ENCODE results near the gene CHAF1B.
"Not testable (repeated sequence)": the region's sequence is repeated elsewhere in the genome, so short reads cannot be mapped to it uniquely, and the experiment has no call there.

Gene CHAF1B

DNA sequence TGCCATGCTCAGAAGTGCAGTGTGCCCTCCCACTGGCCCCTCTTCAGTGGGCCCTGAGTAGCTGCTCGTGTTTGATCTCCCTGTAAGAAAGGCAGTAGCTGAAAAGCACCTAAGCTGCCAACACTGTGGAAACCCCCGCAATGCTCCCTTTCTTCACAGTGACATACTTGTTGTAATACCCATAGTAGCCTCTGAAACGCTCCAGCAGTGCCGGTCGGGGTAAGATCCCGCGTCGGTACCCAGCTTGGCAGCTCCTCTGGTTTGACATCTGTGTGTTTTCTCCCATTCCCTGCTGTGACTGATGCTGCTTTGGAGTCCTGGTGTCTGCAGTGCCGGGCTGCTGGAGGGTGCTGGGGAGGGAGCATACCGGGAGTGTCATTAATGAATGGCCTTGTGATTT lies 3.6 kb downstream of the CHAF1B start:
- no peak for DNase-seq (ENCODE audit: low spot score)

DNA sequence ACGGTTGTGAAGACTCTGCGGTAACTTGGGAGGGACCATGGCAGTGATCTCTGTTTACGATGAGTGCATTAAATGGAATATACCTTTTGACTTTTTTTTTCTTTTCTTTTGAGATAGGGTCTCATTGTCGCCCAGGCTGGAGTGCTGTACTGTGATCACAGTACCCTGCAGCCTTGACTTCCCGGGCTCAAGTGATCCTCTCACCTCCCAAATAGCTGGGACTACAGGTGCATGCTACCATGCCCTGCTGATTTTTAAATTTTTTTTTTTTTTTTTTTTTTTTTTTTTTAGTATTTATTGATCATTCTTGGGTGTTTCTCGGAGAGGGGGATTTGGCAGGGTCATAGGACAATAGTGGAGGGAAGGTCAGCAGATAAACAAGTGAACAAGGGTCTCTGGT lies 6.5 kb downstream of the CHAF1B start:
- not testable (repeated sequence) for DNase-seq (ENCODE audit: low spot score)

DNA sequence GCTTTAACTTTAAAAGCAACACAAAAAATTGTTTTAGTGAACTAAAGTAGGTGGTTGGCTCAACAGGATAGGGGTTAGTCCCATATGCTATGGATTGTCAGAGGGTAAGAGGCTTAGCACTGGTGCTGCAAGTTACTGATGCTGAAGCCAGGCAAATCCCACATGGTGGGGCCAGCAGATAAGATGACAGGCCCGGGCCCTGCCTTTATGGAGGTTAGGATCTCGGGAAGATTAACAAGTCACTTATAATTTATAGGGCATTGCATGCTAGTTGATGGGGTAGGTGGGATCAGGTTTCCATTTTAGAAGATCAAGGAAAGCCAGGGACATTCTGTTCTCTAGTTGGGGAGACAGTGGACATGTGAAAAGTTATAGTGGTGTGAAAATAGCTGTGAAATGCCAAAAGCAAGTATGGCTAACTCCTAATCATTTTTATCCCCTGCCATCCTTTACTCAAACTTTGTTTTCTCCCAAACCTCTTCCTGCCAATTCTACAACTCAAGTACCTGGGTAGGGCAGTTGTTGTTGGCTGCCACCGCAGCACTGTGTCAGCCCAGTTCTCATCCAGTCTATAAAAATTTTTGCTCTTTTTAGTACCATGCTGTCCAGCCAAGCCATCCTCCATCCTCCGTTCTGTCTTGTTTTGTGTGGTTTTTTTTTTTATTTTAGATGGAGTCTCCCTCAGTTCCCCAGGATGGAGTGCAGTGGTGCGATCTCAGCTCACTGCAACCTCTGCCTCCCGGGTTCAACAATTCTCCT lies 10.3 kb downstream of the CHAF1B start:
- no peak for DNase-seq (ENCODE audit: low spot score)

DNA sequence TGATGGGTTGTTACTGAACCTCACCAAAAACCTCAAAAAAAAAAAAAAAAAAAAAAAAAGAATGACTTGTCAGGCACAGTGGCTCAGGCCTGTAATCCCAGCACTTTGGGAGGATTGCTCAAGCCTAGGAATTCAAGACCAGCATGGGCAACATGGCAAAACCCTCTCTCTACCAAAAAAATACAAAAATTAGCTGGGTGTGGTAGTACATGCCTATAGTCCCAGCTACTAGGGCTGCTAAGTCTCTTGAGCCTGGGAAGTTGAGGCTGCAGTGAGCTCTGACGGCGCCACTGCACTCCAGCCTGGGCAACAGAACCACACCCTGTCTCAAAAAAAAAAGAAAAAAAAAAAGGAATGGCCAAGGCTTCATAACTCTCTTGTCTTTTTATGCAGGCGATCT lies 11.1 kb downstream of the CHAF1B start:
- DNase-seq (ENCODE audit: low spot score), result no peak

DNA sequence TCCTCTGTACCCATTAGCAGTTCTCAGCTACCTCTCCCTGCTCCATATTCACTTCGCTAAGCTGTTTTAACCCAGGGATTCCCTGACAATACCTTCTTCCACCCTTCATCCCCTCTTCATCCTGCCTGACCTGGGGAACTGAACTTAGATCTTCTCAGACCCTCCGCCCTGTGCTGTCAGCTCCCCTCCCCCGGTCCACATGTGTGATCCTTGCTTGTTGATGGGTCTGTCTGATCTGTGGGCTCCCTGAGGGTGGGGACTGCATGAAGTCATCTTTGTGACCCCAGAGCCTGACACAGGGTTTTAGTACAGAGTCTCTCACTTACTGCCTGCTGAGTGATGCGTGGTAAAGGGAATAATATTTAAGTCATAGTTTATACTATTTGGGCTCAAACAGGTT lies 11.8 kb downstream of the CHAF1B start:
- no peak for DNase-seq (ENCODE audit: low spot score)

DNA sequence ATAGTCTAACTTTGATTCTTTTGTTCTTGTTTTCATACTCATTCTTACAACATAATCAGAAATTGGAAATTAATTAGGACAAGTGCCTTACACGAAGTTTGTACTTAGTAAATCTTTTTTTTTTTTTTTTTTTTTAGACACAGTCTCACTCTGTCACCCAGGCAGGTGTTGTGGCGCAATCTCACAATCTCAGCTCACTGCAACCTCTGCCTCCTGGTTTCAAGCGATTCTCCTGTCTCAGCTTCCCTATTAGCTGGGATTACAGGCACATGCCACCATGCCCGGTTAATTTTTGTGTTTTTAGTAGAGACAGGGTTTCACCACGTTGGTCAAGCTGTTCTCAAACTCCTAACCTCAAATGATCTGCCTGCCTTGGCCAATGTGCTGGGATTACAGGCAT lies 12.4 kb downstream of the CHAF1B start:
- no peak for DNase-seq (ENCODE audit: low spot score)

DNA sequence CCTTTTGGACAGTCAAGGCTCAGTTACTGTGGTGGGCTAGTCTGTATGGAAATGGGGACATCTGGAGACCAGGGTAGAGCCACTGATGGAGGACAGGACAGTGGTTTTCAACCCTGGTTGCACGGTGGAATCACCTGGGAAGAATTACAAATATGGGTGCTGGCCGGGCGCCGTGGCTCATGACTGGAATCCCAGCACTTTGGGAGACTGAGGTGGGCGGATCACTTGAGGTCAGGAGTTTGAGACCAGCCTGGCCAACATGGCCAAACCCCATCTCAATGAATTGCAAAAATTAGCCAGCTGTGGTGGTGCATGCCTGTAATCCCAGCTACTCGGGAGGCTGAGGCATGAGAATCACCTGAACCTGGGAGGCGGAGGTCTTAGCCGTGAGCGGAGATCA lies 14.5 kb downstream of the CHAF1B start:
- DNase-seq (ENCODE audit: low spot score), result not testable (repeated sequence)

DNA sequence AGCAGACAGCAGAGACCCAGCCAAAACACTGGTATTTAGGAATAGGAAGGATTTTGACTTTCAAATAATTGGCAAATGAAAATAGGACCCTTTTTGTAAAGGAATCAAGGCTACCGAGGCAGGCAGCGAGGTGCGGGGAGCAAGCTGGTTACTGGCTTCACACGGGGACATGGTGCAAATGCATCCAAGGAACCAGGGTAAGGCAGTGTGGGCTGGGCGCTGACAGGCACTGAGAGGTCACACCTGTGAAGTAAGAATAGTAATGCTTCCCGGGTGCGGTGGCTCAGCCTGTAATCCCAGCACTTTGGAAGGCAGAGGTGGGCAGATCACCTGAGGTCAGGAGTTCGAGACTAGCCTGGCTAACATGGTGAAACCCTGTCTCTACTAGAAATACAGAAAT lies 15.5 kb downstream of the CHAF1B start:
- no peak for DNase-seq (ENCODE audit: low spot score)

DNA sequence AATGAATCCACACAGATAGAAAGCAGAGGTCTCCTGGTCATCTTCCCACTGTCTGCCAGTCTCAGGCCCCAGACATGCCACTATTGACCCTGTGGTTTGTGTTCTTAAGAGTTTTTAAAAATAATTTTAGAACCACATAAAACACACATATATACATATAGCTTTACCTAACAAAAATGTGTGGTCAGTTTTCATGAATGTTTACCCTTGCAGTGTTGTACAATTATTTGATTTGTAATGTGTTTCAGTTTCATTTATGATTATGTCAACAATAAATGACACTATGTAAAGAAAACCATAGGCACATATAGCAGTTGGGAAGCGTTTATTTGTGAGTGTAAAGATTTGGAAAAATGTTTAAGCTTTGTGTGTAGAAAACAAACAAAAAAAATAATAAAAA lies 17.1 kb downstream of the CHAF1B start:
- no peak for DNase-seq (ENCODE audit: low spot score)

DNA sequence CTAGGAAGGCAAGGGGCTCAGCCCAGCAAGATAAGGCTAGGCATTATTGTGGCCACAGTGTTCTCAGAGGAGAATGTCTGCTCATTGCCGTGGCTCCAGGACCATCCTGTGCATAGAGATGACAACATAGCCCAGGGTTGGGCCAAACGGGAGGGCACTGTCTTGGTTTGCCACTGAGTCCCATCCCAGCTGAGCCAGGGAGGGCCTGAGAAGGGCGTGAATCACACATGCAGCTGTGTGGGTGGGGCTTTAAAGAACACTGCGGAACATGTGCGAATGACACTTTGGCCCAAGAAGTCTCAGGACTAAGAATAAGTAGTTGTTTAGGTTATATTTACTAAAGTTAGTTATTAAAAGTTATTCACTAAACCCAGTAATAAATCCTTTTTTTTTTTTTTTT lies 18.5 kb downstream of the CHAF1B start:
- DNase-seq (ENCODE audit: low spot score), result no peak

DNA sequence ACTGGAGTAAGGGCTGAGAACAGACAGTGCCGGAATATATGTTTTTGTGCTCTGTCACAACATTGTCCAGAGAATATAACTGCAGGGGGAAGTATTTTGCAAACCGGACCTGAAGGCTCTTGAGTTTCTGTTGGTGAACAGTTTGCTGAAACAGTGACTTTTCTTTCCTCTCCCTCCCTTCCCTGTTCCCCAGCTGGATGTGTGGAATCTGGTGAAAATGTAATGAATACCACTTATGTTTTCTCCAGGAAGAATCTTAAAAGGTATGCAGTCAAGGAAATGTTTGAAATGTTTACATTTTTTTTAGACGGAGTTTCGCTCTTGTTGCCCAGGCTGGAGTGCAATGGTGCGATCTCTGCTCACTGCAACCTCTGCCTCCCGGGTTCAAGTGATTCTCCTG lies 23.4 kb downstream of the CHAF1B start:
- DNase-seq (ENCODE audit: low spot score), result no peak

DNA sequence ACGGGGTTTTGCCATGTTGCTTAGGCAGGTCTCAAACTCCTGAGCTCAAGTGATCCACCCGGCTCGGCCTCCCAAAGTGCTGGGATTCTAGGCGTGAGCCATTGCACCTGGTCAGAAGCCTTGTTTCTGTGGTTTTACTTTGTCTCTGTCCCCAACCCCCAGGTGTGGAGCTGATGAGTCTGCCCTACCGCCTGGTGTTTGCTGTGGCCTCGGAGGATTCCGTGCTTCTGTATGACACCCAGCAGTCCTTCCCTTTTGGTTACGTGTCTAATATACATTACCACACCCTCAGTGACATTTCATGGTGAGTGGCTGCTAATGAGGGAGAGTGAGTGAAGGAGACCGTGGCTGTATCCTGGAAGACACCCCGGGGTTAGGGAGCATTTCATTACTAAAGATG lies 26.1 kb downstream of the CHAF1B start:
- no peak for DNase-seq (ENCODE audit: low spot score)

DNA sequence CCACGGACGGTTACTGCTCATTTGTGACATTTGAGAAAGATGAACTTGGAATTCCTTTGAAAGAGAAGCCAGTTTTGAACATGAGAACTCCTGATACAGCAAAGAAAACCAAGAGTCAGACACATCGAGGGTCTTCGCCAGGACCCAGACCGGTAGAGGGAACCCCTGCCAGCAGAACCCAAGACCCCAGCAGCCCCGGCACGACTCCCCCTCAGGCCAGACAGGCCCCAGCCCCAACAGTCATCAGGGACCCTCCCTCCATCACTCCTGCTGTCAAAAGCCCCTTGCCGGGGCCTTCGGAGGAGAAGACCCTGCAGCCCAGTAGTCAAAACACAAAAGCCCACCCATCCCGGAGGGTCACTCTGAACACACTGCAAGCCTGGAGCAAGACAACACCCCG lies 27.7 kb downstream of the CHAF1B start:
- DNase-seq (ENCODE audit: low spot score), result no peak

DNA sequence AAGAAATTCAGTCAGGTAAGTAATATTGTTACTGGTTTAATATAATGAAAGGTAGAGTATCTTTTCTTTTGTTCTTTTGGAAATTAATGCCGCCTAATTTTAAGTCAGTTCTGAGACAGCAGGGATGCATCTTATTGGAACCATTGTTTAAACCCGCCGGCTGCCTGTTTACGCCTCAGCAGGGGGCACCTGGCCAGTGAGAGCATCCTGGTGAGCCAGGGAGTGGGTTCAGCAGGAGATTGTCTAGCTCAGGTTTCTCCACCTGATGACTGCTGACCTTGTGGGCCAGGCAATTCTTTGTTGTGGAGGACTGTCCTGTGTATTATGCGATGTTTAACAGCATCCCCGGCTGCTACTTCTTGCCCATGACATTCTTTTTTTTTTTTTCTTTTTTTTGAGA lies 30.2 kb downstream of the CHAF1B start:
- no peak for DNase-seq (ENCODE audit: low spot score)

DNA sequence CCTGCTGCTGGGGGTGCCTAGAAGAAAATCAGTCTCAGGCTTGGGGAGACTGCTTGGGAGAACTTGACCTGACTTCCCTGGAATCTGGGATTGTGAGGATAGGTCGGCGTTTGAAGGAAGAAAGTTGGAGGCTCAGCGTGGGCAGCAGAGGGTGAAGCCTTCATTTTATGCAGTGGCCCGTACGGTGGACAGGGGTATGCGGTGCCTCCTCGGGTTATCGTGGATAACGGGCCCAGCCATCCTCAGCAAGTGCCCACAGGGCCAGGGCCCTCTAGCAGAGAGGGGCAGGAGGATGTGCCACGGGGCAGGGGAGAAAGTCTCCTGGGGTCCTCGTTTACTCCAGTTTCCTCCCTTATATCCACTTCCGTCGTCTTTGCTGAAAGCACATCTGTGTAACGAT lies 34.0 kb downstream of the CHAF1B start:
- DNase-seq (ENCODE audit: low spot score), result no peak

DNA sequence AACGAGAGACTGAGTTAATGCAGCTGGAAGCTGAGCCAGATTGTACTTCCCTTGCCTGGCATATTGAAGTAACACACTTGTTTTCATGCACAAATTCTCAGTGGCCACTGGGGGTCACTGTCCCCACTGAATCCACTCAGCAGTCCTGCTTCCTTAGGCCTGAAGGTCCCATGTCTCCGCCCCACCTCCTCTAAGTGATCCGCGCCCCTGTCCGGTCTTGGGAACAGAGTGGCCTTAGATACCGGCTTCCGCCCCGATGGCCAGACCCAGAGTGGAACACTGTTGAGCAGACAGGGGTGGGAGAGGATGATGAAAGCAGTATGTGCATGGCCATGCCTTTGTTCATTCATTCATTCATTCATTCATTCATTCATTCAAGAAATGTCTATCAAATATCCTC lies 34.8 kb downstream of the CHAF1B start:
- DNase-seq (ENCODE audit: low spot score), result peak; percentile 86

DNA sequence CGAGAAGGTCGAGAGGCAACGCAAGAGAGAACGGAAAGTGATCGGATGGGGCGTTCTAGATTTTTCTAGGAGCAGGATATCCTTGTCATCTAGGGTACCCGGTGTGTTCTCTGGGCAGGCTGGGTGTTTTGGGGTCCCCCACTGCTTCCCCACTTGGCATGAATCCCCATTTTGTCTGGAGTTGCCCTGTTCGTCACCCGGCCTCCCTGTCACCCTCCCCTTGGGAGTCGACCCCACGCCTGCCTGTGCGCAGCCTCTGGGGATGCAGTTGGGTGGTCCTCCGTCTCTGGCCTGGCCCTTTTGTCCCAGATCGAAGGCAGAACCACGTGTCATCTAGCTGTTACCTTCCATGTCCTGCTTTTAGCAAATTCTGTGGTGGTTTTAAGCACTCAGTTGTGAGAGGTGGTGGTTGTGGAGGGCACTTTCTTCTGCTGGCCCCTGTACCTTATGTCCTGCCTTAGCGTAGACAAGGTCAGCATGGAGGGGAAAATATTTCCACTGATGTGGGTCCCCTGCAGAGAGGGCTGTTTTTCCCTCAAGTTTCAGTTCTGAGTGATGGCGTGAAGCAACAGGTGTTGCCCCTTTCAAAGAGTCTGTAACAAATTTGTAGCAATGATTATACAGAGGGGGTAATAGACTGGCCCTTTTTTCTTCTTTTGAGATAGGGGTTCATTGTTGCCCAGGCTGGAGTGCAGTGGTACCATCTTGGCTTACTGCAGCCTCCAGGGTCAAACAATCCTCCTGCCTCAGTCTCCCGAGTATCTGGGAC lies 35.6 kb downstream of the CHAF1B start:
- no peak for DNase-seq (ENCODE audit: low spot score)

DNA sequence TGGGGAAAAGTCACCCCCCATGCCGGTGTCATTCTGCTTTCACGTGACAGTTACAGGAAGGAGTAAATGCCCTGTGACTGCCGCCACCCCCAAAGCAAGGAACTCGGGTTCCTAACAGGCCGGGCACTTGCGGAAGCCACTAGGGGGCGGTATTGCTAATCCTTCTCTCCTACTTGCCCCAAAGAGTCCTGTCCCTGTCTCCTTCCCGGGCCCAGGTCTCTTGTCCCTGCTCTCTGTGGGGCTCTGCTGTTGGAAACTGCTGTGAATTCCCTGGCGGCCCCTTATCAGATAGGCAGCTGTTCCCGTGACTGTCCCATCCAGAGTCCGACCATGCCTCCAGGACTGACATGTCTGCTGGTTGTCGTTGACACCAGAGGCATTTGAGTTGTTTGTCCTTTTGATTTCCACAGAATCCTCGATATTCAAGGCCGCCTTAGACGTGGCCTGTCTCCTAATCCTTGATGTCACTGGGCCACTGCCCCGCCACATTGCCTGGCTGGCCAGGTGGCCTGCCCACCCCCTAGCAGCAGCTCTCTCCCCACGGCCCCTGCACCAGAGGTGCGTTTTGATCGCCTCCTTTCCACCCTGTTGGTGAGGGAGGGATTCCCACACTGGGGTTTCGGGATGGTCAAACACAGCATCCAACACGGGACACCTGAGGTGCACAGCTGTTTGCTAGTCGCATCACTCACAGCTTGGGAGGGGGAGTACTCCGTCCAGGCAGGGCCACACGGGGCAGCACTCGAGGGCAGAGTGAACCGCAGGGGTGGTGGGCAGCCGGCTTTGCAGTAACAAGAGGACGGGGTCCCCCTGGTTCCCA lies 37.3 kb downstream of the CHAF1B start:
- DNase-seq (ENCODE audit: low spot score), result peak; percentile 55

DNA sequence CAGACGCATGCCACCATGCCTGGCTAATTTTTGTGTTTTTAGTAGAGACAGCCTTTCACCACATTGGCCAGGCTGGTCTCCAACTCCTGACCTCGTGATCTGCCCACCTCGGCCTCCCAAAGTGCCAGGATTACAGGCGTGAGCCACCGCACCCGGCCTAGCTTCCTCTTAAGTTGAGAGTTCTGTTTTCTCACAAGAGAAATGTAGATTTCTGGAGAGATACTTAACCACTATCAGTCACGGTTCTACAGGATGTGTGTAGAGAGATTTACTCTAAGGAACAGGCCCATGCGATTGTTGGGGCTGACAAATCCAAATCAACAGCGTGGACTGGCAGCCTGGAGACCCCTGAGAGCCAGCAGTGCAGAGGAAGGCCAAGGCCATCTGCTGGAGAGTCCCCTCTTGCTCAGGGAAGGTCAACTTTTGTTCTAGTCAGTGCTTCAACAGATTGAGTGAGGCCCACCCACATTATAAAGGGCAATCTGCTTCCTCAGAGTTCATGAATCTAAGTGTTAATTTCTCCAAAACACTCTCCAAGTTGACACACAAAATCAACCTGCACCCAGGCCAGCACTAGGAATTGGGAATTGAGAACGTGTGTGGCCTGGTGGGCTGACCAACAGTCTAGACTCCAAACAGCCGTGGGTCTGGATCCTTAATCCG lies 38.7 kb downstream of the CHAF1B start:
- DNase-seq (ENCODE audit: low spot score), result no peak

DNA sequence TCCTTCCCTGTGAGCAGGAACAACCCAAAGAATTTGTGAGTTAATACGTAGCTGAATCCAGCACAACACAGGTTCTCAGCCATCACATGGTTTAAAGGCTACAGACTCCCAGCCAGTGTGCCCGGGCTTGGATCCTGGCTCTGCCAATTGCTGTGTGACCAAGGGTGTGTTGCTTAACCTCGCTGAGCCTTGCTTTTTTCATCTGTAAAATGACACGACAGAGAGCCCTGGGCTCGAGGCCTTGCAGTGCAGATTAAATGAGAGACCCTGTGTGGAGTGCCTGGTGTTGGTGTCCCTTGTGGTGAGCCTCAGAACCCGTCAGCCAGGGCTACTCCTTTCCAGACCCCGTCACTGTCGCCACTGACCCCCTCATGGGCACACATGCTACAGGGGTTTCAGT lies 39.4 kb downstream of the CHAF1B start:
- no peak for DNase-seq (ENCODE audit: low spot score)

DNA sequence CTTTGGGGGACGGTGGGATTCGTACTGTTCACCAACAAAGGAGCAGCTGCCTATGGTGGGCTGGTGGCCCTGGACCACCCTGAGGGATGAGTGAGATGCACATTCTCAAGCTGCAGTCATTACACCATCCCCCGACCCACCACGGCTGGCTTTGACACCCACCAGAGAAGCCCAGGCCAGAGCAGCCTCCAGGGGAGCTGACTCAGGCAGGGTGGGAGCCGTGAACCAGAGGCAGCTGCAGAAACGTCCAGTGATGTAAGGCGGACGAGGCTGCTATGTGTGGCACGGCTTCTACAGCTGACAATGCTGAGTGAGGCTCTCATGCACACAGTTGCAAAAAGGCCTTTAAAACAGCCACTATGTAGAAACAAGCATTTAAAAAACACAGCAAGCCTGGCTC lies 40.1 kb downstream of the CHAF1B start:
- DNase-seq (ENCODE audit: low spot score), result no peak

DNA sequence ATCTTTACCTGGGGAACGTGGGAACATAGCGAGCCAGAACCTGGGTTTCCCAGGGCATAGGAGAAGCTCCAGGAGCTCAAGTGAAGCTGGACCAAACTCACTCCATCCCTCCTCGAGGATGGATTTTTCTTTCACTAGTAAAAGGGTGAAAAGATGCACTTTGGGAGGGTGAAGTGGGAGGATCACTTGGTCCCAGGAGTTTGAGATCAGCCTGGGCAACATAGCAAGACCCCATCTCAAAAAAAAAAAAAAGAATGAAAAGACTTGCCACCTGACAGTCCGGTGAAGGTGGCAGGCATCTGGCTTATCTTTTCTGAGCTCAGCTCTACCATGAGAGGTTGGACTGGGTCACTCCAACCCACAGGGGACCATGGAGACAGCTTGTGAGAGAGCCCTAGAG lies 42.3 kb downstream of the CHAF1B start:
- no peak for DNase-seq (ENCODE audit: low spot score)

Measured in cerebellar cortex (tissue), 1 donor.